Common myeloid progenitor, CD34-positive (primary cell): ENCODE results near the gene SPTLC3.

ENCODE experiments used
- CTCF ChIA-PET: fragments of 350-600 bp; sonication (Branson Sonifier 250); formaldehyde crosslinking; loops from one replicate; lab custom pipeline; 2021; ENCODE audit warnings: antibody characterized with exemption; lab: Charles Lee
- POLR2A ChIA-PET: fragments of 350-600 bp; sonication (Branson Sonifier 250); formaldehyde crosslinking; loops from one replicate; lab custom pipeline; 2021; ENCODE audit warnings: antibody characterized with exemption; lab: Charles Lee
- DNase-seq, 3 donors: peaks; one replicate each; pipeline versions ENCODE4 v3.0.0 to v3.0.0-alpha.2; 2013
- H3K27ac ChIP-seq, 2 experiments: 1 replicate in 1 of 2; 2 replicates in 1 of 2; pipeline ENCODE4 v1.7.0; 2013; ENCODE audit warnings: inconsistent platforms in 2 of 2, low read length in 2 of 2, mild to moderate bottlenecking in 2 of 2, low read depth in 1 of 2, moderate library complexity in 1 of 2; ENCODE audit not compliant: severe bottlenecking in 2 of 2, insufficient read depth in 1 of 2, poor library complexity in 1 of 2
- H3K27me3 ChIP-seq, 5 experiments: replicated peaks in 2 of 5; 1 replicate in 3 of 5; 2 replicates in 2 of 5; pipeline versions ENCODE4 v1.6.1 to v1.7.0; 2013; ENCODE audit warnings: low read length in 4 of 5, mild to moderate bottlenecking in 2 of 5, moderate library complexity in 2 of 5, inconsistent platforms in 1 of 5; ENCODE audit not compliant: insufficient read depth in 5 of 5, control insufficient read depth in 4 of 5
- H3K36me3 ChIP-seq, 4 experiments: 1 replicate in 2 of 4; 2 replicates in 2 of 4; pipeline versions ENCODE4 v1.6.1 to v1.7.0; 2013; ENCODE audit warnings: low read length in 3 of 4, control low read depth in 1 of 4, mild to moderate bottlenecking in 1 of 4; ENCODE audit not compliant: control insufficient read depth in 4 of 4, insufficient read depth in 4 of 4
- H3K4me1 ChIP-seq, 4 experiments: 1 replicate in 3 of 4; 2 replicates in 1 of 4; pipeline versions ENCODE4 v1.6.1 to v1.7.1; 2013; ENCODE audit warnings: low read length in 3 of 4, mild to moderate bottlenecking in 3 of 4, control low read depth in 1 of 4, inconsistent platforms in 1 of 4, moderate library complexity in 1 of 4; ENCODE audit not compliant: control insufficient read depth in 4 of 4, insufficient read depth in 4 of 4; ENCODE audit errors: control extremely low read depth in 1 of 4
- H3K4me3 ChIP-seq, 7 experiments: 1 replicate in 4 of 7; 2 replicates in 3 of 7; pipeline versions ENCODE4 v1.5.1 to v1.7.0; 2013; ENCODE audit warnings: mild to moderate bottlenecking in 7 of 7, low read length in 6 of 7, moderate library complexity in 6 of 7, inconsistent platforms in 2 of 7, low read depth in 2 of 7, control low read depth in 1 of 7; ENCODE audit not compliant: insufficient read depth in 4 of 7, control insufficient read depth in 1 of 7; ENCODE audit errors: extremely low read depth in 1 of 7
- H3K9me3 ChIP-seq, 5 experiments: 1 replicate in 4 of 5; 2 replicates in 1 of 5; pipeline versions ENCODE4 v1.6.1 to v1.7.1; 2013; ENCODE audit warnings: low read length in 4 of 5, mild to moderate bottlenecking in 2 of 5, inconsistent platforms in 1 of 5, low read depth in 1 of 5, moderate library complexity in 1 of 5; ENCODE audit not compliant: control insufficient read depth in 4 of 5, insufficient read depth in 2 of 5; ENCODE audit errors: control extremely low read depth in 1 of 5
- WGBS: methylation state at CpG from one replicate; pipeline ENCODE4 v1.1.5; 2013; ENCODE audit not compliant: insufficient coverage; 5-methylcytosine and 5-hydroxymethylcytosine counted together

The SPTLC3 gene

DNA sequence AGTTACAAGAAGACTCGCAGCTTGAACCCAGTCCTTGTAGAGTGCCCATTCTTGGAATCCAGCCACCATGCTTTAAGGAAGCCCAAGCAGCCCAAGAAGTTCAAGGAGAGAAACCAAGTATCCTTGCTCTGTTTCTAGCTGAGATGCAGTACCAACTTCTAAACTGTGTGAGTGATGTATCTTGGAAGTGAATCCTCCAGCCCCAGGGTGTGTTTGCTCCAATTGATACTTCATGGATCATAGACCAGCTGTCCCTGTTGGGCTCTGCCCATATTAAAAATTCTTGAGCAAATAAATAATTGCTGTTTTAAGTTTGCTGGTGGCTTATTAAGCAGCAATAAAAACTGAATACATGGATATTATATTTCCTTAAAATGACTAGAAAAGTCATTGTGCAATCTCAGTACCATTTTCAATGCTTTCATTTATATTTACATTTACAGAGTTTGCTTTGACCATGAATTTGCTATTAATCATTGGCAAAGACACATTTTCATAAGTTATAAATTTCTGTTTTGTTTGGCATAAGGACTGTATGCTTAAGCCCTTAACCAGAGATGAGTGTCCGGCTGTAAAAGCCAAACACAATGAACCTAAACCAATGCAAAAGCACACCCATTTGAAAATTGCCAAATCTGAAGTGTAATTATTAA is 9.2 kb downstream of the SPTLC3 start:
- no peak for DNase-seq
- H3K36me3 ChIP-seq: peaks cover 0 to 54% (median 5%) of the 10 kb centered on the region in 4 experiments
- no peaks in the 10 kb centered on the region for H3K27me3 ChIP-seq
- H3K9me3 ChIP-seq: peaks cover 0 to 41% (median 8%) of the 10 kb centered on the region in 5 experiments
- 100% methylated on average over 1 of the region's 2 CpGs for WGBS
- no peak overlapping the region for H3K27ac ChIP-seq
- ChIA-PET CTCF (interaction anchor here (1.4 kb wide), 1 partner anchor 8 kb away, joined by 4 read pairs; no protein-coding TSS in a partner anchor), POLR2A (no interaction called here)
- no peak overlapping the region for H3K4me3 ChIP-seq
- no peaks in the 10 kb centered on the region for H3K4me1 ChIP-seq

DNA sequence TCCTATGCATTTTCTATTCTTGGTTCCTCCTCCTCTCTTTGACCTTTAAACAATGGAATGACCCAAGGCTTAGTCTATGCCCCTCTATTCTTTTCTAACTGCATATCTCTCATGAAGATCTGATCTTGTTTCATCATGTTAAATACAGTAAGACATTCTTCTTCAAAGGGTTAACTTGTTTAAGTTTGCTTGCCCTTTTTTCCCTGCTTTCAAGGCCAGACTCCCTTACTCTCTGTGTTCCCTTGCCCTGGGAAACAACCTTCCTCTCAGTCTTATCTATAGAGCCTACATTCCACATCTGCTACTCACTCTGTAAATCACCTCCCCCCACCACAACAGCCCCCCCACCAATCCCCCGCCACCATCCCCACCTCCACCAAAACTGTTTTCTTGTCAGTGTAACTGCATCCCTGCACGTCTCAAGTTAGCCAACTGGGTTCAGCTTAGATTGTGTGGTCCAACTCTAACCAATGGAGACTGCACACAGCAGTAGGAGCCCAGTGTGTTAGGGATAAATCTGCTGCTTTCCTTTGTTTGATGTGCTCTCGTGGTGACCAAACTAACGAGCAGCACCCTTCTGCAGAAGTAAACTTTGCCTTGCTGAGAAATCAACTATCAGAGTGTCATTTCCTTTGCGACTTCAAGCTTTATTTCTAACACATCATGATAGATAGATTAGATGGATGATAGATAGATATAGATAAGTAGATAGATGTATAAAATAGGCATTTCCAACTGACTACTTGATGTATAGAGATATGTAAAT is 12.6 kb downstream of the SPTLC3 start:
- no peak overlapping the region for H3K27ac ChIP-seq
- POLR2A ChIA-PET: no interaction called here
- peaks cover 0 to 41% (median 8%) of the 10 kb centered on the region in 5 experiments for H3K9me3 ChIP-seq
- peaks cover 0 to 56% (median 0%) of the 10 kb centered on the region in 4 experiments for H3K36me3 ChIP-seq
- H3K27me3 ChIP-seq: no peaks in the 10 kb centered on the region
- H3K4me1 ChIP-seq: no peaks in the 10 kb centered on the region
- H3K4me3 ChIP-seq: no peak overlapping the region
- DNase-seq: no peak
- WGBS: 100% methylated on average over 1 of the region's 5 CpGs
- CTCF ChIA-PET: no interaction called here

DNA sequence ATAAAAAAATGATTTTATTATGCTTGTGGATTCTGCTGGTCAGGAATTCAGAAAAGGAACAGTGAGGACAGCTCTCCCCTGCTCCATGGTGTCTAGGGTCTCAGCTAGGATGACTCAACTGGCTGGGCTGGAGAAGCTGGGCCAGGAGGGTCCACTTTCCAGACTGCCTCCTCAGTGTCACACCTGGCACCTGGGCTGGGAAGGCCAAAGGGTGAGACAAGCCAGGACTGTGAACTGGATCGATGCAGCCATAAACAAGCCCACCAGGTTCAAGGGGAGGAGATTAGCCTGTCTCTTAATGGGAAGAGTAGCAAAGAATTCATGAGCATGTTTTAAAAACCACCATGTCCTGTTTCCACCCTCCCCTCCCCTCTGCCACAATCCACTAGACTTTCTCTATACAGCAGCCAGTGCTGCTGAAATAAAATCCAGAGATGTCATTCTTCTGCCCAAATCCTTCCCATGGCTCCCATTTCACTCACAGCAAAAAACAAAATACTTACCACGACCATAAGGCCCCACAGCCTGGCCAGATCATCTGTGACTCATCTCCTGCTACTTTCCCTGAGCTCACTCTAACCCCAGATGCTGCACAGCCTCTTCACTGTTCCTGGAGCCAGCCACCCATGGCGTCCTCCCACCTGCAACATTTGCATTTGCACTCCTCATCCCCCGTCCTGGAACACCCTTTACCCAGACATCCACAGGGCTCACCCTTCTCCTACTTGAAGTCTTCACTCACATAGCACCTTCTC is 13.8 kb downstream of the SPTLC3 start:
- 94% methylated on average over 4 of the region's 4 CpGs for WGBS
- H3K36me3 ChIP-seq: peaks cover 0 to 62% (median 0%) of the 10 kb centered on the region in 4 experiments
- CTCF ChIA-PET: no interaction called here
- POLR2A ChIA-PET: no interaction called here
- H3K27ac ChIP-seq: no peak overlapping the region
- peaks cover 0 to 3% (median 0%) of the 10 kb centered on the region in 4 experiments for H3K4me1 ChIP-seq
- H3K27me3 ChIP-seq: no peaks in the 10 kb centered on the region
- no peak for DNase-seq
- no peak overlapping the region for H3K4me3 ChIP-seq
- H3K9me3 ChIP-seq: peaks cover 0 to 46% (median 8%) of the 10 kb centered on the region in 5 experiments

GRCh38 chr20:13024596-13024995 is 15.8 kb downstream of the SPTLC3 start:
- Histone ChIP-seq H3K36me3 (peaks cover 0 to 49% (median 0%) of the 10 kb centered on the region in 4 experiments), H3K27me3 (no peaks in the 10 kb centered on the region), H3K9me3 (peaks cover 0 to 31% (median 8%) of the 10 kb centered on the region in 5 experiments), H3K4me1 (peaks cover 0 to 3% (median 0%) of the 10 kb centered on the region in 4 experiments), H3K4me3 (no peak overlapping the region), H3K27ac (no peak overlapping the region)
- CTCF ChIA-PET: no interaction called here
- no peak for DNase-seq
- WGBS: 100% methylated on average over 2 of the region's 2 CpGs
- POLR2A ChIA-PET: no interaction called here

DNA sequence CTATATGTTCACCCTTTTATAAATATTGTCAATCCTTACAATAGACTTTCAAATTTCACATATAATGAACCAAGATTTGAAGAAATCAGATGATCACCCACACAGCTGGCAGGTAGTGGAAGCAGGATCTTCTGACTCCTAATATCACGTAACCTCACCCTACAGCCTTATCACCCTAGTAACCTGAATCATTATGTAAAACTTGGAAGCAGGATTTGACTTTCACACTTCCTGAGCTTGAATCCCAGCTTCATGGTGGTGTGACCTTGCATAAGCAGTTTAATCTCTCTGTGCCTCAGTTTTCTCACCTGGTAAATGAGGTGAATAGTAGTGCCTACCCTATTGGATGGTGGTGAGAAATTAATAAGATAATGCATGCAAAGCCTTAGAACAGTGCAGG is 16.4 kb downstream of the SPTLC3 start:
- Histone ChIP-seq H3K27ac (no peak overlapping the region), H3K27me3 (no peaks in the 10 kb centered on the region), H3K36me3 (peaks cover 0 to 48% (median 0%) of the 10 kb centered on the region in 4 experiments), H3K4me1 (peaks cover 0 to 3% (median 0%) of the 10 kb centered on the region in 4 experiments), H3K9me3 (peaks cover 0 to 27% (median 8%) of the 10 kb centered on the region in 5 experiments), H3K4me3 (no peak overlapping the region)
- ChIA-PET CTCF (no interaction called here), POLR2A (no interaction called here)
- 100% methylated on average over 1 of the region's 1 CpG for WGBS
- DNase-seq: no peak

- Histone ChIP-seq H3K36me3 (peaks cover 0 to 36% (median 0%) of the 10 kb centered on the region in 4 experiments), H3K9me3 (peaks cover 0 to 5% (median 0%) of the 10 kb centered on the region in 5 experiments), H3K4me1 (peaks cover 0 to 3% (median 0%) of the 10 kb centered on the region in 4 experiments), H3K27me3 (peaks cover 0 to 2% (median 0%) of the 10 kb centered on the region in 5 experiments), H3K27ac (no peak overlapping the region), H3K4me3 (no peak overlapping the region)
- WGBS: 100% methylated on average over 3 of the region's 4 CpGs
- ChIA-PET CTCF (no interaction called here), POLR2A (interaction anchor here (0.9 kb wide), 1 partner anchor 440 kb away, joined by 3 read pairs; no protein-coding TSS in a partner anchor)
- DNase-seq: no peak
These were observed 19.2 kb downstream of the SPTLC3 start for GRCh38 chr20:13028001-13028400.
